ENCODE data around the gene INO80.

GRCh38 chr15:41150279-41150678 lies 34.2 kb upstream of the INO80 start:
- TF ChIP-seq, protein P1, sequence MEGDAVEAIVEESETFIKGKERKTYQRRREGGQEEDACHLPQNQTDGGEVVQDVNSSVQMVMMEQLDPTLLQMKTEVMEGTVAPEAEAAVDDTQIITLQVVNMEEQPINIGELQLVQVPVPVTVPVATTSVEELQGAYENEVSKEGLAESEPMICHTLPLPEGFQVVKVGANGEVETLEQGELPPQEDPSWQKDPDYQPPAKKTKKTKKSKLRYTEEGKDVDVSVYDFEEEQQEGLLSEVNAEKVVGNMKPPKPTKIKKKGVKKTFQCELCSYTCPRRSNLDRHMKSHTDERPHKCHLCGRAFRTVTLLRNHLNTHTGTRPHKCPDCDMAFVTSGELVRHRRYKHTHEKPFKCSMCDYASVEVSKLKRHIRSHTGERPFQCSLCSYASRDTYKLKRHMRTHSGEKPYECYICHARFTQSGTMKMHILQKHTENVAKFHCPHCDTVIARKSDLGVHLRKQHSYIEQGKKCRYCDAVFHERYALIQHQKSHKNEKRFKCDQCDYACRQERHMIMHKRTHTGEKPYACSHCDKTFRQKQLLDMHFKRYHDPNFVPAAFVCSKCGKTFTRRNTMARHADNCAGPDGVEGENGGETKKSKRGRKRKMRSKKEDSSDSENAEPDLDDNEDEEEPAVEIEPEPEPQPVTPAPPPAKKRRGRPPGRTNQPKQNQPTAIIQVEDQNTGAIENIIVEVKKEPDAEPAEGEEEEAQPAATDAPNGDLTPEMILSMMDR (conservative IDR thresholded peaks at IDR 0.05) = no peak
- no peak for TF ChIP-seq ZFX (IDR thresholded peaks at IDR 0.05)

All from C4-2B (cell line).